ENCODE measurements around the gene CRY1. TPM values are rescaled to one million over a fixed set of nuclear protein-coding genes. Genes with fewer than 3 reads are reported as not detected.

CRY1 gene
- 10 to 100 TPM in 1 of 3 donors, 1 to 10 TPM in 2; 6.1 to 12.8 (median 7.0) TPM for polyA plus RNA-seq

DNA sequence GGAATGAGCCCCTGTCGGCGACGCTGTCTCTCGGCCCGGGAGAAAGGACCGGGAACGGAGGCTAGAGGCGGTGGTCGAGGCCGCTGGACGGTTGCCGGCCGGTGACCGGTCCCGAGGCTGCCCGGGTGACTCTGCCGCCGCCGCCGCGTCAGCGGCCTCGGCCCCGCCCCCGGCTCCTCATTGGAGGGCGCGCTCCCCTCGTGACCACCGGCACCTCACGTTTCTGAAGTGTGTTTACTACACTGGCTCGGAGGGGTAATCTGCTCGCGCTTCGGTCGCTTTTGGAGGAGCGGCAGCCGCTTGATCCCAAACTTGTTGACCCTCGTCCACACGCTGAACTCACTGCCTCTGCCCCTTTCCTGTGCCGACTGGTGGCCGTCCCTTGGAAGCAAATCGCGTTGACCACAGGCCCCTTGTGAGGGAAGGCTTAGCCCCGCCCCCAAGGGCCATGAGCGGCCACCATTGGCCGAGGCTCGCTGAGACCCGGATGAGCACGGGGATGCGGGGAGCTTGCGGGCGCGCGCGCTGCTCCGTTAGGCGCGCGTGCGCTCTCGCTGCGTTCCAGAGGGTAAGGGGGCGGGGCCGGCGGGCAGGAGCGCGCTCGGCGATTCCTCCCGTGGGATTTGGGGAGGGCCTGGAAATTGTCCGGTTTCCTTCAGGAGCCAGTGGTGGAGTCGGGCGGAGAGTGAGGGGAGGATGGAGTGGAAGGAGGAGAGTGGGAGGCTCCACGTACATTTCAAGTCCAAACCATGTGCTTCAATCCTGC lies at the start of gene CRY1:
Gene CRY1, minus strand, starts transcription at position 133 of the 766 bp plus-strand sequence. CDS start 588 bp downstream, outside the sequence.
- WGBS, 3 donors = 0 to 1% (median 1%) methylated on average over 68 to 74 of the region's 74 CpGs
- H3K27ac ChIP-seq (ENCODE audit: low read depth, low read length) = peak within 1 kb of the TSS; percentile 77

DNA sequence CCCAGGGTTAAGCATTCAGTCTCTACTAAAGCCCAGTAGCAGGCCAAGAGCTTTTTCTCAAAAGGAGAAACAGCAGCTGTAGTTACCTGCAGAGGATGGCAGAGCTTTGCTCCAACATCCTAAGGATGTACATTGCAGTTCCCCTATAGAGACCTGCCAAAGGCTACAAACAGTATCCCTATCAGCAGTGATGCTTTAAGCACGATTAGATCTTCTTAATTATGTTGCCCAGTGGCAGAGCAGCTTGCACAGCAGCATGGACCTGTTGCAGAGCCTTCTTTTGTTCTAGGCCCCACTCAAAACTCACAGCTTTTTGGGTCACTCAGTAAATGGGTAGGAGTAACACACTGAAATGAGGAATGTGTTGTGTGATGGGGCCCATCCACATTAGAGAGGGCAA lies 46.4 kb upstream of the CRY1 start:
- 73 to 82% (median 79%) methylated on average over 1 of the region's 1 CpG for WGBS, 3 donors
- H3K27ac ChIP-seq (ENCODE audit: low read depth, low read length) = no peak overlapping the region

DNA sequence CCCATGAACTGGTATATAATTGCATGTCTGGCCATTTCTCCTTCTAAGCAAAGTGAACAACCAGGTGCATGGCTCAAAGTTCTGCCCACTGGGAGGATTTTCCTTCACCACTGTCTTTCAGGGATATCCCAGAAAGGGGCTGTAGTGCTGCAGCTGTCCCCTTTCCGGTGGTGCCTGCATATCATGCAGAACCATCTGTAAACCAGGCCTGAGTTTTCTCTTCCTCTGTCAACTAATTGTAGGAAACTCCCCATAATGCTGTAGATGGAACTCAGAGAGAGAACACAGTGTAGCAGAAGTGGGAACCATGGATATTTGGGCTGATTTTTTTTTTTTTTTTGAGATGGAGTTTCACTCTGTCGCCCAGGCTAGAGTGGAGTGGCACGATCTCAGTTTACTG lies 45.6 kb upstream of the CRY1 start:
- H3K27ac ChIP-seq (ENCODE audit: low read depth, low read length) = no peak overlapping the region

DNA sequence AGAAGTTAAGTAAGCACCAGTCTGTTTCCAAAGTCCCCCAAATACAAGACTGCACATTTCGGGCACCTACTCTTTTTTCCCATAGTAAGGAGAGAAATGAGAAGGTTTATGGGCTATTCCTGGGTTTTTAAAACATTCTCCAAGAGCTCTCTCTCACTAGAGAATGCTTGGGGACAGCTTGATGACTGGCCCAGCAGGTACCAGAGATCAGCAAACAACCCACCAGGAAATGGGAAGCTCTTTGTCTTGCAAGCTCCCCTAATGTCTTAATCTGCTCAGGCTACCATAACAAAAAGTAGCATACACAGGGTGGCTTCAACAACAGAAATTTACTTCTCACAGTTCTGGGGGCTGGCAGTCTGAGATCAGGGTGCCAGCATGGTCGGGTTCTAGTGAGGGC lies 41.8 kb upstream of the CRY1 start:
- H3K27ac ChIP-seq (ENCODE audit: low read depth, low read length) = no peak overlapping the region
- 88 to 95% (median 92%) methylated on average over 2 of the region's 2 CpGs for WGBS, 3 donors

More for the DNA sequence above, 45.6 kb upstream of the CRY1 start:
- WGBS, 3 donors = 72 to 80% (median 79%) methylated on average over 3 of the region's 3 CpGs

DNA sequence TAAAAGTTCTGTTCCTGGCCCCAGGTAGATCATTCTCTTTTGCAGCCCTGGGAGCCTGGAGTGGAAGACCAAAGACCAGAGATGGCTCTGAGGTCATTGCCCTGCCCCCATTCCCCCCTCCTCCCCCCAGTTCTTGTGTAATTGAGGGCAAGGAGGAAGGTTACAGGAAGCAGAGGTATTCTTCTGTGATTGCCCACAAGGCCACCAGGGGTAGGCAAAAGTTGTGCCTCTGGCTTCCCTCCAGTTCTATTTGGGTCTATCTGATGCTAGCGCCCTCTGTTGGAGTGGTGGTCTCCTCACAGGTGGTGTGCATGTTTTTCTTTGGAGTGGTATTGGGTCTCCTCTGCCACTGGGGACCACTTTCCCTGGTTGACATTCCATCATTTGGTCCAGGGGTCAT lies 41.2 kb upstream of the CRY1 start:
- WGBS, 3 donors = 72 to 96% (median 92%) methylated on average over 1 of the region's 1 CpG
- no peak overlapping the region for H3K27ac ChIP-seq (ENCODE audit: low read depth, low read length)

DNA sequence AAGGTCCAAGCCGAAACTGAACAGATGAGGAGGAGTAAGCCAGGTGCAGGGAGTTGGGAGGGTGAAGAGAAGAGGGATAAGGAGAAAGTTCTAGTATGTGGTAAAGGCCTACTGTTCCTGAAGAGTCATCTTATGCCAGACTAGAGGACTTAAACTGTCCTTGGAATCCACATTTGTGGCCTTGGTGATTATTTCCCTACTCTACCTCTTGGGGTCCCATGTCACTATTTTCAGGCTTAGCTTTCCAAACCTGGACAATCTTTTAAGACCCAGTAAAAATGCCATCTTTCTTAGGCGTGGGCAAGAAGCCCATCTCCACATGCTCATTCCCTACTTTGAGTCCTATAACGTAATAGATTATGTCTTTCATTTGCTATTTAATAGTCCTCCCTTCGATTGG lies 40.1 kb upstream of the CRY1 start:
- WGBS, 3 donors = 84 to 92% (median 88%) methylated on average over 4 of the region's 4 CpGs
- no peak overlapping the region for H3K27ac ChIP-seq (ENCODE audit: low read depth, low read length)

DNA sequence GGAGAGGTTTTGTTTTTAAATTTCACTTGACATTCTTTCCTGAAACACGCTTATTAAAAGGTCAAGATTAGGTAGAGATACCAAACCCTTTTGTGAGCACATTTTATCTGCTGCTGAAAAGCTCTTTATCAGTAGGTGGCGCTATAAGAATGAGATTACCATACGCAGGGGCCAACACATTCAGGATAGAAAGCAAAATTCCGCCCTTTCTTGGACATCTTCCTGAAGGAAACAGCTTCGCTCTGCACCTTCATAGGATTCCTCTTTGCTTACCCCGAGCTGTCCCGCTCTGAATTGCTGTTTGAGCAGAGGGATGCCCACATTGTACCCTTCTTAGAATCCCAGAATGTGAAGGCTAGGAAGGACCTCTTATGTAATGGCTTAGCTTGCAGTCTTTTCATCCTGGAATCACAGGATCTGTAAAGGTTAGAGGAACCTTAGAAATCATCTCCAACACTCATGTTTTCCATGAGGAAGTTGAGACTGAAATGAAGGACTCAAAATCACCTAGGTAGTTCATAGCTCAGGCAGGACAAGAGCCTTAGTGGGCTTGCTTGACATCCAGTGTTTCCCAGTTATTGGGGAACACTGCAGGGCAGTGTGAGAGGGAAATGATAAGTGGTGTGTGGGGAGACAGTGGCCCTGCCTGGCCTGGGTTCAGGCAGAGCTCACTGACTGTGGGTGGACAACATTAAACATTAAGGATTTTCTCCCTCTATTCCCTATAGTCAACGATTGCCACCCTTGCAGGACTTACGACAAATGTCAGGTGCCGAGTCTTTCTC lies 38.7 kb upstream of the CRY1 start:
- no peak overlapping the region for H3K27ac ChIP-seq (ENCODE audit: low read depth, low read length)
- 28 to 32% (median 29%) methylated on average over 10 of the region's 10 CpGs for WGBS, 3 donors

- WGBS, 3 donors = 70 to 81% (median 78%) methylated on average over 6 of the region's 6 CpGs
Measured at GRCh38 chr12:107130830-107131611, 37.7 kb upstream of the CRY1 start.

DNA sequence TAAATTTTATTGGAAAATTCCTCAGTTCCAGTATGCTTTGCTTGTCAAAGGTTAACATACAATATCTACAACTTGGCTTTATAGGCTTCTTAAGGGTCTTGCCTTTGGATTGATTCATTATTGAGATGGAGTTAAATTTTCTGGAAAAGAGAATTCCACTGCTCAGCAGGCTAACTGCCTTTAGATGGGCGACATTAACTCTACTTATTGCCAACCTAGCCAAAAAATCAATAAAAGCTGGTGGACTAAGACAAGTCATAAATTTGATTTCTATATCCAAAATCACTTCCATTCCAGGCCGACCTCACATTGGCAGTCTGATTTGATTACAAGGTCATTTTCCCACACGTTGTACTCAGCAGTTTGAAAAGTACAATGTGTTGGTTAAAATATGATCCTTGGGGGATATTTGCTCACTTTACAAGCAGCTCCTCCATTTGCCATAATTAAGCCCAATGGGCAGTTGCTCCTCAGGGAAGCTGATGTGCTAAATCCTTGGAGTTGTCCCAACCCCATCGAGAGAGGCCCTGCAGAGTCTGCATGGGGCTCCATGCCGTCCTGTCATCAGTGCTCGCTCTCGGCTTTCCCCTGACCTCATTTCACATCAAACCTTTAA lies 36.1 kb upstream of the CRY1 start:
- no peak overlapping the region for H3K27ac ChIP-seq (ENCODE audit: low read depth, low read length)
- 40 to 76% (median 63%) methylated on average over 7 of the region's 7 CpGs for WGBS, 3 donors

More at GRCh38 chr12:107130830-107131611, 37.7 kb upstream of the CRY1 start:
- H3K27ac ChIP-seq (ENCODE audit: low read depth, low read length) = no peak overlapping the region

DNA sequence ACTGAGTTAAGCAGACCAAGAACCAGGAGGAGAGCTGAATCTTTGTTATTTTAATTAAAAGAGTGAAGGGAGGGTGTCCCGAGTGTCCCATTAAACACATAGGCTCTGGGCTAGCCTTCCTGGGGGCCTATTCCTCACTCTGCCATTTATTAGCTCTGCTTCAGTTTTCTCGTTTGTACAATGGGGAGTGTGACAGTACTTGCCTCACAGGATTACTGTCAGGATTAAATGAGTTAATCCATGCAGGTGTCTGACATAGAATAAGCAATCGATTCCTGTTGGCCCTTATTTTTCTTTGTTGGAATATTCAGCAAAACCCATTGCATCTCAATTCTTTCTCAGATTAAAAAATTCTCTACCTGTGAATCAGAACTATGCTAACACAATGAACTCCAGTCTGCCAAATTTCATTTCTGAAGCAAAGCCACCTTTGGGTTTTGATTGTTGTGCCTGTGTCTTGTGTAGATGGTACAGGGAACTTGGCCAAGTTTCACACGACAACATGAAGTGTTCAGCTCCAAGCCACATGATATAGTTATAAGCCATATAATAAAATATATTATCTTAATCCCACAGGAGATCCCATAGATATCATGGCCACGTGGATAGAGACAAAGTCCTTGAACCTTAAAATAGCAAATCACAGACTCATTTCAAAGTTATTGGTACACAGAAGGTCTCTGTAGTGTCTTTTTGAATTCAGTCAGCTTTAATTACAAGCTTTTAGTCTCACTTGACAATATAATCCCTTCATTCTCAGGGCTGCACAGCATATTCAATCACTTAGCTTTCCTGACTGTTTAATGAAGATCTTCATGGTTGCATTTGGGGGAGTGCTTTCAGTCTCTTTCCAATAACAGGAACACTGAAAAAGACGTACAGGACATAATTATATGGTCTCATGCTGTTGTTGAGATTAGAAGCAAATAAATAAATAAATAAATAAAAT lies 34.4 kb upstream of the CRY1 start:
- H3K27ac ChIP-seq (ENCODE audit: low read depth, low read length) = no peak overlapping the region
- 66 to 77% (median 76%) methylated on average over 6 of the region's 6 CpGs for WGBS, 3 donors

DNA sequence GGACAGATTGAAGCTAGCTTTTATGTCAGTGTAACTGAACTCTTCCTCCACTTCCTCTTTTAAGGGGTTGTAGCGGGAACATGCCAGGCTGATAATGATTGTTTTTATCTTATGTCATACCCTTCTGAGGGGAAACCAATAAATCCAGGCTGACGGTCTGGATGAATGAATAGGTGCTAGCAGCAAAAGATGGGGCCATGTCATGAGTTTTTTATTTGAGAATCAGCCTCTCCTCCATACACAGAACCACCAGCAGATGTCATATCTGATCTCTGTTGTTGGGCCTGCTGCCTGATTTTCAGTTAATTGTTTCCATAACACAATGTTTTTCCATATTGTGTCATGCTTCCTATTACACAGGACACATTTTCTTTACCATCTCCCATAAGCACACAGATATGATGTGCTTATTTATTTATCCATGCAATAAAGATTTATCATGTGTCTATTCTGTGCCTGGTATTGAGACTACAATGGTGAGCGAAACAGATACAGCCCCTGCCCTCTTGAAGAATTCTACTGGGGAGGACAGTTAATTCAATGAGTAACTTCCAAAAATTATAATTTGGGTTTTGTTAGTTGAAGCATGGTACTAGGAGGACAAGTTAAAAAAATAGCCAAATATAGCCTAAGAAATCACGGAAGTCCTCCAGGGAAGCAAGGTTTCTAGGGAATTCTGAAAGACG lies 33.6 kb upstream of the CRY1 start:
- no peak overlapping the region for H3K27ac ChIP-seq (ENCODE audit: low read depth, low read length)
- whole genome bisulfite sequencing, 3 donors = 63 to 78% (median 68%) methylated on average over 5 of the region's 5 CpGs

- 59 to 73% (median 64%) methylated on average over 3 of the region's 3 CpGs for WGBS, 3 donors
- no peak overlapping the region for H3K27ac ChIP-seq (ENCODE audit: low read depth, low read length)
Measured at GRCh38 chr12:107125833-107126232, 32.5 kb upstream of the CRY1 start.

GRCh38 chr12:107122452-107122958 lies 29.2 kb upstream of the CRY1 start:
- 33 to 60% (median 55%) methylated on average over 3 of the region's 3 CpGs for WGBS, 3 donors
- no peak overlapping the region for H3K27ac ChIP-seq (ENCODE audit: low read depth, low read length)

GRCh38 chr12:107119091-107119490 lies 25.7 kb upstream of the CRY1 start:
- H3K27ac ChIP-seq (ENCODE audit: low read depth, low read length) = no peak overlapping the region
- 67 to 79% (median 69%) methylated on average over 3 of the region's 3 CpGs for WGBS, 3 donors

DNA sequence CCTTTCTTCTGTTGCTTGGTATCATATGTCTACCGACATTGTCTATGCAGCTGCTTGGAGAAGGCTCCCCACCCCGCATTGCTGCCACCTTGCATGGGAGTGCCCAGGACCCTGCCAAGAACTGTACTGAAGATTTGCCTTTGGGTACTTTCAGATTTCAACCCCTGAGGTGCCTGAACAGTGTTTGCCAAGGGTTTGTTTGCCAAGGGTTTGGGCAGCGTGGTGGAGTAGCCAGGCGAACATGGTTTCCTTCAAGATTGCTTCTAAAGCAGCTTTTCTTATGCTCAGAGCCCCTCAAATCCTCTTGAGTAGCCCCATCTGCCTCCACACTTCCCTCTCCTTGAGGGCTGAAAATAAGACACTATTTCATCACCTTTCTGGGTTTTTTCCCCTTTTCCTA lies 25.3 kb upstream of the CRY1 start:
- 81 to 86% (median 86%) methylated on average over 4 of the region's 4 CpGs for WGBS, 3 donors

DNA sequence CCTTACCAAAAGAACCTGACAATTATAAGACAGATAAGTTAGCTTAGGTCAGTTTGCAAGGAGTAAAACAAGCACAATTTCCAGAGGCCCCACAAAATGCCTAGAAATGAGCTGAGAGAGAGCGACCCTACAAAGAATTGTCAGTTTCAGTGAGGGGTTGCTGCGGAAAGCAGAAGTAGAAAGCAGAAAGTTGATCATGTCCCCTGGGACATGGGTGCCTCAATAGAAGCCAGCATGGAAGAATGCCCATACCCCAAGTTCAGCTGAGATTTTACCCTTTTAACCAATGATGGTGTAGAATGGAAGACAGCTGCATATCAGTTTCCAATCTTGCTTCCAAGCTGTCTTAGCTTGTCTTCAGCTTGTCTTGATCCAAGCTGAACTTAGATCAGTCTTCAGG lies 21.8 kb upstream of the CRY1 start:
- no peak overlapping the region for H3K27ac ChIP-seq (ENCODE audit: low read depth, low read length)
- 83 to 92% (median 88%) methylated on average over 2 of the region's 2 CpGs for WGBS, 3 donors

More for the DNA sequence above, 25.3 kb upstream of the CRY1 start:
- no peak overlapping the region for H3K27ac ChIP-seq (ENCODE audit: low read depth, low read length)

DNA sequence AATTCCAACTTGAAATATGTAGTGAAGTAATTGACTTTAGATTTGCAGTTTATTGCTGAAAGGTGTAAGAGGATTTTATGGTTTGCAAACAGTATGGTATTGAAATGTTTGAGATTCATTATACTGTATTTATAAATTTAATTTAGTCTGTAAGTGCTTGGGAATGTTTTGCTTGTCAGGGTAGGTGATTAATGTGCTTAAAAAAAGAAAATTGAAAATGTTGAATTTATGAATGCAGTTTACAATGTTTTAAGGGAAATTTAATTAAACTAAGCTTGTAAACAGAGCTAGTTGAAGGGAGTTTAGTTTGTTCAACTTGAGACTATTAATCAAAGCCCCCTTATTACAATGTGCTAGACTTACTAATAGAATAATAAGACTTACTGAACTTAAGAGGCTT lies 18.0 kb upstream of the CRY1 start:
- H3K27ac ChIP-seq (ENCODE audit: low read depth, low read length) = no peak overlapping the region
